GM12801 (cell line): ENCODE results near the gene SEPTIN12.

Experiments used
- CTCF ChIP-seq: IDR thresholded peaks from one replicate; pipeline ENCODE4 v1.5.1; 2011; ENCODE audit warnings: control low read depth; ENCODE audit not compliant: insufficient read length; ENCODE audit errors: extremely low read depth

The SEPTIN12 gene

GRCh38 chr16:4801962-4802658 lies 14.0 kb upstream of the SEPTIN12 start, which contains the start of gene ROGDI:
Gene ROGDI (minus strand): TSS chr16:4802633. CDS start chr16:4802571, 62 bp downstream.
- no peak for TF ChIP-seq CTCF

- no peak for TF ChIP-seq CTCF
These were observed 13.2 kb upstream of the SEPTIN12 start for GRCh38 chr16:4801051-4801961.

GRCh38 chr16:4800290-4801041 lies 12.3 kb upstream of the SEPTIN12 start:
- no peak for TF ChIP-seq CTCF

- no peak for TF ChIP-seq CTCF
These were observed 11.2 kb upstream of the SEPTIN12 start for GRCh38 chr16:4799171-4799855.

GRCh38 chr16:4798456-4798855 lies 10.3 kb upstream of the SEPTIN12 start:
- no peak for TF ChIP-seq CTCF

- no peak for TF ChIP-seq CTCF
These were observed 9.7 kb upstream of the SEPTIN12 start for GRCh38 chr16:4797805-4798252.
